Measurements from ENCODE around the gene DTNB.
"Not testable (repeated sequence)": the region's sequence is repeated elsewhere in the genome, so short reads cannot be mapped to it uniquely, and the experiment has no call there.

Gene DTNB

DNA sequence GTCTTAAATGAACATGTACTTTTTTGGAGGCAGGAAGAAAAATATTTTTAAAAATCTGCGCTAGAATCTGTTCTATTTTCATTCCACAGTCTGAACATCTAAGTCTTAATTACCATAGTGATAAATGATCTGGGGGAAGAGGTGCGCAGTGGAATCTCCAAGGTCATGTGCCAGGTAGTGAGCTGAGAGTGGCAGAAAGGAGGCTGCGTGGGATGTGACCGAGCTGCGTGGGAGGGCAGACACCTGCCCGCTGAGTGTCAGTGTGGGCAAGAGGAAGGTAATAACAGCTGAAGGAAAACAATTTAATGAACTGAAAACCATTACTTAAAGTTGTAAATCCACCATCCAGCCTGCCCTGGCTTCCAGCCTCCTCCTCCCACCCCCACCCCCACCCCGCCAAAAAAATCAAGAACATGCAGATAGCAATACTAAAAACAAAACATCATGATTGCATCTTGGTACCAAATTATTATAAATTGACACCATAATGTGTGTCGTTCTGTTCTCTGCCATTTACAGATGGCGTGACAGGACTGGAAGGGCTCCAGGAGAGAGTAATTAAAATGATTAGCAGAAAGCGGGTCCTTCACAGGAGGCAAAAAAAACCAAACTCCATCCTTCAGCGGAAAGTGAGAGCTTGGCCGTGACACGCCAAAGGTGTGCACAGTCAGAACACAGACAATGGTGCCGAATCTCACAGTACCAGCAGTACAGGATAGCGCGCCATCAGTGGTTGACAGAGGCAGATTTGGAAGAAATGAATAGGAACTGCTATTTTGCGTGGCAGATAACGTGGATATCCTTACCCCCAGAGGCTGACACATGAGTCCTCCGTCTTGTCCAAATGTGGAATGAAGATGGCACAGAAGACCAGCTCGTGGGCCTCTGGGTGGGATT is 11.4 kb upstream of the DTNB start:
- in situ Hi-C loops (cut with MboI; ENCODE audit: low sequenced_read_pairs) = no loop called here

DNA sequence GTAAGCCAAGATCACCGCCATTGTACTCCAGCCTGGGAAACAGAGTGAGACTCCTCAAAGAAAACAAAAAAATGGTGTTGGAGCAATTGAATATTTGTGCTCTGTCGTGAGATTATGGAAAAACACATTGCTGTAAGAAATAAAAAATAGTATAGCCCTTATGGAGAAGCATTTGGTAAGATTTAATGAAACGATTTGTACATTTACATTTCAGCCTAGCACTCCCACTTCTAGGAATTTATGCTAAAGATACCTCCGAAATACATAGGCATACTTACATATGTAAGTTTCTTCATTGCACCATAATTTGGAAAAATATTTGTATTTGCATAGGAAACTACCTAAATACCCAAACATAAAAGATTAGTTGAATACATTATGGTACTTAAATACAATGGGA is 8.7 kb upstream of the DTNB start:
- in situ Hi-C loops (cut with MboI; ENCODE audit: low sequenced_read_pairs) = no loop called here

DNA sequence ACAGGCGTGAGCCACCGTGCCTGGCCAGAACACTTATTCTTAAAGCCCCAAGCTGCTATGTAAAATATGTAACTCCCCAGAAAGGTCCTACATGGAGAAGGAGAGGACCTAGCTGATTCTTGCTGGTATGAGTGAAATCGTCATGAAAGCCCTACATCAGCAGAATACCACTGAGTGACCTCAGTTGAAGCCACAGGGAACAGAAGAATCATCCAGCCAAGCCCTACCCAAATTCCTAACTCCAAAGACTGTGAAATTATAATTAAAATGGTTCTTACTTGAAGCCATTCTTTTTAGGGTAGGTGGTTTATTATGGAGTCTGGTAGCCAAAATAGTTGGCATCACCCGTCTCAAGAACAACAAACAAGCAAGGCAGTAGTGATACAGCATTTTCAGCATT is 4.5 kb upstream of the DTNB start:
- in situ Hi-C loops (cut with MboI; ENCODE audit: low sequenced_read_pairs) = no loop called here

DNA sequence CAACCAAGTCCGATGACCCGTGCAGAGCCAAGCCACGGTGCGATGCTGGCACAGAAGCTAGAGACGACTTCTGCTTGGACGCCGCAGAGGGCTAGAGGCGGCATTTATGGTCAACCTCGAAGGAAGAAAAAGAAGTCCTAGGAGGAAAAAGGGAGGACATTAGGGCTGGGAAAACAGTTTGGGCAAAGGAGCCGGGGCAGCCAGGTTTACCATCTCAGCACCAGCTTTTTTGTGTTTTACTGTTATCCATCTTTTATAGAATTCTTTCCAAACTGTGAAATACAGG is 643 bp upstream of the DTNB start:
- in situ Hi-C loops (cut with MboI; ENCODE audit: low sequenced_read_pairs) = no loop called here

DNA sequence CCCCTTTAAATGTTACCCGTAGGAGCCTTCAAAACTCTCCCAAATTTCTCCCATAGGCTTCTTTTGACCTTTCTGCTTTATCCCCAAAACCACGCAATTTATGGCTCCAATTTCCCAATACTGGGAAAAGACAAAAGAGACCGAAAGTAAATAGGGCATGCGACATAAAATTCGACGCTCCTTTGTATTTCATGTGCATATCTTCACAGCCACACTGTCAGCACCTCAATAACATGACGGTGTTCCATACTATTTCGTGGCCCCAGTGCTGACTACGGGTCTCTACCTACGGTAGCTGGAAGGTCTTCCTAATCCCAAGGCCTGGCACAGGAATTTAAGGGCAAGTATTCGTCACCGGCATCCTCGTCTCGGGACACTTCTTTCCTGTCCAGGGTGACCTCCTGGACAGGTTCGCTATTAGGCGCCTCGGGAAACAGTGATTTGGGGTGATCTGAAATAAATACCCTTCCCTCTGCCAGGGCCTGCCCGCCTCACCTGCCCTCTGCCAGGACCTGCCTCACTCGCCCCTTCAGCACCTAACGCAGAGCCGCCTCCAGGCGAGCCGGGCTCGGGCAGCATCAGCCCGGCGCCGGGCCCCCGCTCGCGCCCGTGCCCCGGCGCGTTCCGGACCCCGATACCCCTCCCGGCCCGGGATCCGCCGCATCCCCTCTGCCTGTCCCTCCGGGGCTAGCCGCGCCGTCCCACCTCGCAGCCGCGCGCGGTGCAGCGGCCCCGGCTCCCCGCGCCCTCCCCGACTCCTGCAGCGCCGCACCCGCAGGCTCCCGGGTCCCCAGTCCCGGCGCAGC is 680 bp downstream of the DTNB start:
- in situ Hi-C loops (cut with MboI; ENCODE audit: low sequenced_read_pairs) = no loop called here

DNA sequence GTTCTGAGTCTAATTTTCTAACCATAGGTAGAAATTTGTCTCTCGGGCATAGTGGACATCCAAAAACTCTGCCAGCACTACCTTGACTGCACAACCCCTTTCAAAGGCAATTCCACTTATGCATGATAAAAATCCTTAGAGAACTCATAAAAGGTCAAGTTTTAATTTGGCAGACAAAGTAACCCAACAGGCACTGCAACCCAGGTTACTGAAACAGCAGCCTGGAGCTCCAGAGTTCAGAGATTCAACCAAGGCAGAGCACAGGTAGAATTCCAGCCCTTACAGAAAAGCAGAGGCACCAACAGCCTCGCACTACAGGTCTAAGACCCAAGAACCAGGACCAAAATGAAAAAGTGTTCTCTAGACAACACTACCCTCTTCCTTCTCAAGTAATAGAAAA is 1.8 kb downstream of the DTNB start:
- in situ Hi-C loops (cut with MboI; ENCODE audit: low sequenced_read_pairs) = no loop called here

DNA sequence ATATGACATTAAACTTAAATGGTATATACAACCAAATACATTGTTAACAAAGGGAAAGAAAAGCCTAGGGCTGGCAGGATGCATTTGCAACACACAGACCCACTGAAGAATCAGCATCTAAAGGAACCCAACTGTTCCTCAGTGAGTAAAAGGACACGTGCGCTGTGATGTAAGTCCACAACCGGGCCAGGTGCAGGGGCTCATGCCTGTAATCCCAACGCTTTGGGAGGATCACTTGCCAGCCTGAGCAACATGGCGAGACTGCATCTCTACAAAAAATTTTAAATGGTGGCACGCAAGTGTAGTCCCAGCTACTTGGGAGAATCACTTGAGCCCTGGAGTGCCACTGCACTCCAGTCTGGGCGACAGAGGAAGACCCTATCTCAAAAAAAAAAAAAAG is 3.9 kb downstream of the DTNB start:
- in situ Hi-C loops (cut with MboI; ENCODE audit: low sequenced_read_pairs) = no loop called here

DNA sequence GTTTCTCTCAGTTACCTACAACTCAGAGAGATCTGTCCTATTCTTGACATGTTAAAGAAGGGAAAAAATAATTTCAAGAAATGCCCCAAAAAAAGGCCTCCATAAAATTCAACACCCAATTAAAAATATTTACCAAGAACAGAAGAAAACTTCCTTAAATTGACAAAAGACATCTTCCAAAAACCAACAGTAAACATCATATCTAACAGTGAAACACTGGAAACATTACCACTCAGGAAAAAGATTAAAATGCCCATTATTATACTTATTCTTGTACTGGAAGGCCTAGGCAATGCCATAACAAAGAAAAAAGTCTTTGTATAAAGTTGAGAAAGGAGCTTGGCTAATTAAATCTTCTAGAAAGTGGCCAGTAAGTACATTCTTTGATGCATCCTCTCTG is 7.2 kb downstream of the DTNB start:
- in situ Hi-C loops (cut with MboI; ENCODE audit: low sequenced_read_pairs) = no loop called here

DNA sequence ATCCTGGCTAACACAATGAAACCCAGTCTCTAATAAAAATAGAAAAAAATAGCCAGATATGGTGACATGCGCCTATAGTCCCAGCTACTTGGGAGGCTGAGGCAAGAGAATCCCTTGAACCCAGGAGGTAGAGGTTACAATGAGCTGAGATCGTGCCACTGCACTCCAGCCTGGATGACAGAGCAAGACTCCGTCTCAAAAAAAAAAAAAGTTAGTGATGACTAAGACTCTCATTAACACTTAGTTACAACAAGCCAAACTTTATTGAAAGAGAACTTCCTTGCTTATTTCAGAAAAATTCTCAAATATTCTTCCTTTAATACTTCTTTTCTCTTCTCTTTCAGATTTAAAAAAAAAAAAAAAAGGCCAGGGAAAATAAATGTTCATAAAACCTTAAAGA is 7.9 kb downstream of the DTNB start:
- in situ Hi-C loops (cut with MboI; ENCODE audit: low sequenced_read_pairs) = not testable (repeated sequence)

DNA sequence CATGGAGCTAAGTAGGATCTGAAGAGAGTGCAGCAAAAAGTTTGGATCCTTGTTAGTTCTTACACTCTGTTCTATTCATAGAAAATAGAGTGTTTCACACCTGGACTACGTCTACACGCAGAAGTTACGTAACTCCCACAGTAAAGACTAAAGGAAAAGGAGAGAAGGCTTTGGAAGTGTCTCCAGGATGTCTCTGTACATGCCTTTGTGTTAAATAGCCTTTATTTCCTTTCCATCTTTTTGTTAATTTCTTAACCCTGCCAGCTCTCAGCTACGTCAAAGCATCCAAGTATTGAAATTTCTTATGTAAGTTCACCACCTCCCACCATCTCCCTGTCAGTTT is 8.4 kb downstream of the DTNB start:
- in situ Hi-C loops (cut with MboI; ENCODE audit: low sequenced_read_pairs) = no loop called here

DNA sequence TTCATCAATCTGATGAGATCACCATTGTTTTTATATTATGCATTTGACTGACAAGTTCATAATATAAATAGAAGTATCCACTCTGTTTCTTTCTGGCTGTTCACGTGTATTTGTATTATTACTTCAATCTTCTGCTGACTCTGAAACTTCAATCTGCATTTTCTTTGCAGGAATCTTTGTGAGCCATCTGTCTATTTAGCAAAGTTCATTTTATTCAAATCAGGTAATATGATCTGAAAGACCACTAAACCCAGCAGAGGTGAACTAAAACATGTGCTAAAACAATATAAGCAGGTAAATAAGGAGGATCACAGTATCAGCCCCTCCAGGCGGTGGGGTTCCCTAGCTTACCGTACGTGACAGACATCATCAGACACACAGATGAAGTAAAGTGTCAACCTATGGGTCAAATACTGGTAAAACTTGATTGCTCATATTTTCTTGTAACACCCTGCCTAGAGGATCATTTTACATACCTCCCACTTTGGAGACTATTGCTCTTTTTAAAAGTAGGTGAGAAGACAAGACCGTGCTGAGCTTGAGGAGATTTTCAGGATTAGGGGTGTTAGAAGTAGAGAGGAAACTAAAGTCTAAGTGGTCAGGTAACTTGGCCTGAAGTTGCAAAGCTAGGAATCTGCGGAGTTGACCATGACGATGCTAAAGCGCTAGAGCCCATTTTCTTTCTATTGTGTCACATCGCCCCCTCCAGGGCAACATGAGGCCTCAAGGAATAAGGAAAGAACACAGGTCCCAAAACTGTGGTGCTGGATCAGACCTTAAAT is 9.0 kb downstream of the DTNB start:
- in situ Hi-C loops (cut with MboI; ENCODE audit: low sequenced_read_pairs) = no loop called here

DNA sequence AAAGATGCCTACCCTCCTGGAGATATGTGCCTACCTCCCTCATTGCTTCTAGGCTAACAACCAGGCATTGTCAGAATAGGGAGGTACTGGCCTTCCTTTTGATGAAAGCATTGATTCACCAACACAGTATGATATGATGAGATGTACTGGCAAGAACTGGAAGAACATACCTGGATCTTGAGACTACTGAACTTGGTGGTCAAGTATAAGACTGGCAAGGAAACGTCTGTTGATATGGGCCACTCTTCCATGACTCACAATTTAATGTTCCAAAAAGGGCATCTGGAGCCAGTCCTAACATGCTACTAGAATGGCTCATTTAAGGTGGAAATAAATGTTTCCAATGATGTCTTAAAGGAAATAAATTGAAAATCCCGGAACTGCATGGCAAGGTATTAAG is 18.1 kb downstream of the DTNB start:
- in situ Hi-C loops (cut with MboI; ENCODE audit: low sequenced_read_pairs) = no loop called here

DNA sequence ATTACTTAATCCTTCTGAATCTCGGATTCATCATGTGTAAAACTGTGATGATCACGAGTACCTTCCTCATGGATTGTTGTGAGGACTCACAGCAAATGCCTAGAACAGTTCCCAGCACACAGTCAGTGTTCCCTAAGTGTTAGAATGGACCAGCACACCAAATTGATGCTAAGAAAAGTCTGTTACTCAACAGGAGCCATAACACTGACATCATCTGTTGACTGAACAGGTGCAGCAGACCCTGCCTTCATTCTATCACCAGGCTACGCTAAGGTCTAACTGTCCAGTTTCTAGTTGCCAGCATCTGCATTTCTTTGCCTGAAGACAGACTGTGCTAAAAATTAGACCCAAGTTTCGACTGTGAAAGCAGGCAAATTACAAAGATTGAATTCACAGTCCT is 18.6 kb downstream of the DTNB start:
- in situ Hi-C loops (cut with MboI; ENCODE audit: low sequenced_read_pairs) = no loop called here

DNA sequence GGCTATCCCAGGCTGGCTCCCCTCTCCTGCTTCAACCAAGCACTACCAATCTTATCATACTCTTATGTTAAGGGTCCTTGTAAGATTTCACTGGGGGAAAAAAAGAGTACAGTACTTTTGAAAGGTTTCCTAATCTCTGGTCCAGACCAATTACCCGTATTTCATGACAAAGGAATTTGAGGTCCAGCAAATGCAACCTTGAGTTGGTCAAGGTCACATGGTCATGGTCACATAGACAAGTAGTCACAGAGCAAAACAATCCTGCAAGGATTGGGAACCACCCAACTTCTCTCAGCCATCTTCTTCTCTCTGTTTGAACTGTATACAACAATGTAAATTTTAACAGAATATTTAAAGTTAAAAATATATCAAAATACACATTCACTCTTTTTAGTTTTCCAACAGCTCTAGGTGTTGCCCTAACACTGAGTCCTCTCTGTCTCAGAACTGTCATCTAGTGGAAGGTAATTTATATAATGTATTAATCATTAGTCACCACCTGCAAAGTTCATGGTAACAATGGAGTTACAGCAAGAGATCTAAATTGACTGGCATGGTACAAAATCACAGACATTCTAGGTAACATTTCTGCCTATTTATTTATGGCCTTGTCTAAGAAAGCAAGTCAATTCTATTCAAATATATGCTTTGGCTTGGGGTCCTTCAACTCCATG is 21.5 kb downstream of the DTNB start:
- in situ Hi-C loops (cut with MboI; ENCODE audit: low sequenced_read_pairs) = no loop called here

DNA sequence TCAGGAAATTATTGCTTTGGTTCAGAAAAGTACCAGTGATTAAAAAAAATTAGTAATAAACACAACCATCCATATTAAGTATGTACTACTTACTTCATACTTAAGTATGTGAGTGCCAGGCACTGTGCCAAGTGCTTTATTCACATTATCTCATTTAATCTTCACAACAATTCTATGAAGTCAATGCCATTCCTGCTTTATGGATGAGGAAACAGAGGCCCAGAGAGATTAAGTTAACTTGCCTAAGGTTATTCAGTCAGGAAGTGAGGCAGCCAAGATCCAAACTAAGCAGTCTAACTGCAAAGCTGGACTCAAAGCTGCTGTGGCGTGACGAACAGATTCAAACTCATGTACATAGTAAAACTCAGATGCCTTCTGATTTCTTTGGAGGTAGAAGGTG is 22.3 kb downstream of the DTNB start:
- in situ Hi-C loops (cut with MboI; ENCODE audit: low sequenced_read_pairs) = no loop called here

DNA sequence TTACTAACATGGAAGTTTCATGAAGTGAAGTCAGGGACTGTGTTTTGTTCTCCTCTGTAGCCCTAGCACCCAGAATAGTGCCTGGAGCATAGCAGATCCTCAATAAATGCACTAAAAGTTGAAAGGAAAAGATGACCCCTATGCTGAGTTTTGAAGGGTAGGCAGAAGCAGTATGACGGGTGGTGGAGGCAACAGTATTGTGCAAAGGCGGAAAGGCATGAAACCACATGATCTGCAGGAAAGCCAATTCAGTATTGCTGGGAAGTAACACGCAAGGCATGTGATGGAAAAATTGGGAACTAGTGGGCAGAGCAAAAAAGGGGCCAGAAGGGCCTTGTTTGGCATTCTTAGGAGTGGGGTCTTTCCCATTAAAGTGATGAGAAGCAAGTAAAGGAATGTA is 23.1 kb downstream of the DTNB start:
- in situ Hi-C loops (cut with MboI; ENCODE audit: low sequenced_read_pairs) = no loop called here

DNA sequence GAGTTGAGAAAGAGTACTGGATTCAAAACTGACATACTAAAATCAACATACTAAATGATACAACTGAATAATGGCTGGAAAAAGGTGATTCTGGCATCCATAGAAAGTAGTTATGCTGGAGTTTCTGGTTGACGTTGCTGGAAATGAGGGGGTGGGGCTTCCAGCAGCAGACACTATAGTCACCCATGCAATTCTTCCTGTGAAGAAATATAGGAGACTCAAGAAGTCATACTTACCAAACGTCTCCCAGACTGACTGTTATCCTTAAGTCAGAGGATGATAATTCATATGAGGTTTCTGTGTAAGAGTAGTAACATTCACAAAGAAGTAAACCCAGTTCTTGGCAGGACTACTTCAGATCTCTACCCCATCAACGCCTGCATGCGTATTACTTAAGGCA is 23.6 kb downstream of the DTNB start:
- in situ Hi-C loops (cut with MboI; ENCODE audit: low sequenced_read_pairs) = no loop called here

DNA sequence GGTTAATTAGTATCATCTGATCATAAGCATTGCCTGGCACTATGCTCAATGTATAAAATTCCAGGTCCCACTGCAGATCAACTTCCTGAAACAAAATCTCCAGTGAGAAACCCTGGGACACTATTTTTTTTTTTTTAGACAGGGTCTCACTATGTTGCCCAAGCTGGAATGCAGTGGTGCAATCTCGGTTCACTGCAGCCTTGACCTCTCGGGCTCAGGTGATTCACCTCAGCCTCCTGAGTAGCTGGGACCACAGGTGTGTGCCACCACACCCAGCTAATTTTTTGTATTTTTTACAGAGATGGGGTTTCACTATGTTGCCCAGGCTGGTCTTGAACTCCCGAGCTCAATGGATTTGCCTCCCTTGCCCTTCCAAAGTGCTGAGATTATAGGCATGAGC is 31.1 kb downstream of the DTNB start:
- in situ Hi-C loops (cut with MboI; ENCODE audit: low sequenced_read_pairs) = no loop called here

DNA sequence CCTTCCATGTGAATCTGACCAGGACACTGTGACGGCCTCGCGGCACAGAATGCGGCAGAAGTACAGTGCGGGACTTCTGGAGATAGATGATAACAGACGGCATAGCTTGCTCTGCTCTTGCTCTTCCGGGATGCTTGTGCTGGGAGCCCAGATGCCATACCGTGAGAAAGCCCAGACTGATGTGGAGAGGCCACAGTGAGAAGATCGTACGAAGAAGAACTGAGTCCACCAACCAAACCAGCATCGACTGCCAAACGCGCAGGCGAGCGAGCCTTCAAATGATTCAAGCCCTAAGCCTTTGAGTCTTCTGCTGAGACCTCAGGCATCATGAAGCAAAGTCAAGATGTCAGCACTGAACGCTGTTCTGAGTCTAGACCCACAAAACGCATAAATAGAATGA is 33.7 kb downstream of the DTNB start:
- in situ Hi-C loops (cut with MboI; ENCODE audit: low sequenced_read_pairs) = no loop called here

DNA sequence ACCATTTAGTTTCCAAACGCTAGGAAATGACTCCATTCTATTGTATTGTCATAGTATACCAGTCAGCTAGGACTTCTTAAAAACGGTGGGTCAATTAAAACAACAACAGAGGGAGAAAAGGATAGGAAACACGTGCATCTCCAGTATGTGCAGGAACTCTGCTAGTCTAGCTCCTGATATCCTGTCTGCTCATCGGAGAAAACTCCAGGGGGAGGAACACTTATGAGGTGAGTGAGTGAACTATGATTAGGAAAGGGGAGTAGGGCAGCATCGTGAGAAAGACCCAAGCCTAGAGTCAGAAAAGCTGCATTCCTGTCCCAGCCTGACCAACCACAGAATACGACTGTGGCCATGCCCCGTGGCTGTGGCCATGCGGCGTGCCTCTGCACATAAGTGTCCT is 34.2 kb downstream of the DTNB start:
- in situ Hi-C loops (cut with MboI; ENCODE audit: low sequenced_read_pairs) = no loop called here

DNA sequence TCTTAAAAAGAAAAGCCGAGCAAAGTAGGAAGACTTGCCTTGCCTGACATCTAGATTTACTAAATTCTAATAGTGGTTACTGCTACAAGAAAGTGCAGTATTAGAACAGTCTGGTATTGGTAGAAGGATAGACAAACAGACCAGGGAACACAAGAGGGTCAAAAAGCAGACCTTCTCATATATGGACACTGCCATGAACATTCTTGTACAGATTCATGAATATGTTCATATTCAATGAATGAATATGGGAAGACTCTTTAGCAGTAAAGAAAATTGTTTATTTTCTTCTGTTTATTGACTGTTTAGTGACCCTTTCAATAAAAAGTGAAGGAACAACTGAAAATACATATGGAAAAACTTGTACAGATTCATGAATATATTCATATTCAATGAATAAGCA is 37.6 kb downstream of the DTNB start:
- in situ Hi-C loops (cut with MboI; ENCODE audit: low sequenced_read_pairs) = no loop called here
